Stomach smooth muscle (tissue), 2 donors: ENCODE results near the gene CNKSR2.

Experiments used
- H3K27ac ChIP-seq: one replicate; pipeline ENCODE4 v1.7.0; 2013; ENCODE audit warnings: mild to moderate bottlenecking, low read length, inconsistent platforms
- H3K27me3 ChIP-seq, 2 donors: one replicate each; pipeline ENCODE4 v1.7.0; 2013; ENCODE audit warnings: low read length in 2 of 2; ENCODE audit not compliant: insufficient read depth in 2 of 2, control insufficient read depth in 1 of 2
- H3K36me3 ChIP-seq, 2 donors: one replicate each; pipeline ENCODE4 v1.7.0; 2013; ENCODE audit warnings: low read length in 2 of 2; ENCODE audit not compliant: control insufficient read depth in 2 of 2, insufficient read depth in 2 of 2
- H3K4me1 ChIP-seq: one replicate; pipeline ENCODE4 v1.7.0; 2013; ENCODE audit warnings: low read length; ENCODE audit not compliant: control insufficient read depth, insufficient read depth
- H3K4me3 ChIP-seq, 2 donors: one replicate each; pipeline ENCODE4 v1.7.0; 2013; ENCODE audit warnings: low read length in 2 of 2
- H3K9ac ChIP-seq, 2 donors: one replicate each; pipeline ENCODE4 v1.7.0; 2013; ENCODE audit warnings: low read length in 2 of 2, mild to moderate bottlenecking in 1 of 2
- H3K9me3 ChIP-seq, 2 donors: one replicate each; pipeline ENCODE4 v1.7.0; 2013; ENCODE audit warnings: low read length in 2 of 2; ENCODE audit not compliant: control insufficient read depth in 2 of 2
- donor health status: healthy.
- donor health status: Pancreatic carcinoma.

Gene CNKSR2

GRCh38 chrX:21662761-21663160, 288.5 kb downstream of the CNKSR2 start:
- no peak overlapping the region for H3K27ac ChIP-seq
- peaks cover 0 to 18% of the 10 kb centered on the region in 2 donors for H3K27me3 ChIP-seq
- H3K4me1 ChIP-seq, result peaks cover 5% of the 10 kb centered on the region
- H3K4me3 ChIP-seq, result no peak overlapping the region
- H3K9ac ChIP-seq, result no peak overlapping the region
- peaks cover 0 to 3% of the 10 kb centered on the region in 2 donors for H3K9me3 ChIP-seq
- H3K36me3 ChIP-seq, result no peaks in the 10 kb centered on the region

- Histone ChIP-seq H3K27me3 (peaks cover 0 to 14% of the 10 kb centered on the region in 2 donors), H3K4me3 (no peak overlapping the region), H3K9ac (no peak overlapping the region), H3K4me1 (no peaks in the 10 kb centered on the region), H3K36me3 (no peaks in the 10 kb centered on the region), H3K27ac (no peak overlapping the region), H3K9me3 (peaks cover 0 to 3% of the 10 kb centered on the region in 2 donors)
These were observed 292.0 kb downstream of the CNKSR2 start for GRCh38 chrX:21666252-21666651.

GRCh38 chrX:21666679-21667078, 292.5 kb downstream of the CNKSR2 start:
- H3K36me3 ChIP-seq, result no peaks in the 10 kb centered on the region
- H3K4me1 ChIP-seq, result no peaks in the 10 kb centered on the region
- H3K4me3 ChIP-seq, result no peak overlapping the region
- H3K27me3 ChIP-seq, result peaks cover 0 to 13% of the 10 kb centered on the region in 2 donors
- H3K27ac ChIP-seq, result no peak overlapping the region
- H3K9me3 ChIP-seq, result peaks cover 0 to 3% of the 10 kb centered on the region in 2 donors
- no peak overlapping the region for H3K9ac ChIP-seq

- Histone ChIP-seq H3K27me3 (peaks cover 0 to 2% of the 10 kb centered on the region in 2 donors), H3K27ac (no peak overlapping the region), H3K9me3 (no peaks in the 10 kb centered on the region), H3K9ac (no peak overlapping the region), H3K36me3 (no peaks in the 10 kb centered on the region), H3K4me1 (no peaks in the 10 kb centered on the region), H3K4me3 (no peak overlapping the region)
These were observed 300.4 kb downstream of the CNKSR2 start for GRCh38 chrX:21674430-21675186.

- H3K9me3 ChIP-seq, result no peaks in the 10 kb centered on the region
- no peaks in the 10 kb centered on the region for H3K36me3 ChIP-seq
- H3K9ac ChIP-seq, result no peak overlapping the region
- H3K4me3 ChIP-seq, result no peak overlapping the region
- H3K4me1 ChIP-seq, result no peaks in the 10 kb centered on the region
- H3K27me3 ChIP-seq, result peaks cover 0 to 2% of the 10 kb centered on the region in 2 donors
- no peak overlapping the region for H3K27ac ChIP-seq
These were observed 301.7 kb downstream of the CNKSR2 start for GRCh38 chrX:21675931-21676330.

GRCh38 chrX:21678048-21678612, 303.9 kb downstream of the CNKSR2 start:
- H3K27me3 ChIP-seq, result peaks cover 0 to 2% of the 10 kb centered on the region in 2 donors
- H3K9ac ChIP-seq, result no peak overlapping the region
- H3K9me3 ChIP-seq, result no peaks in the 10 kb centered on the region
- H3K4me3 ChIP-seq, result no peak overlapping the region
- no peaks in the 10 kb centered on the region for H3K4me1 ChIP-seq
- no peak overlapping the region for H3K27ac ChIP-seq
- H3K36me3 ChIP-seq, result no peaks in the 10 kb centered on the region

- no peak overlapping the region for H3K9ac ChIP-seq
- no peaks in the 10 kb centered on the region for H3K36me3 ChIP-seq
- no peak overlapping the region for H3K27ac ChIP-seq
- H3K9me3 ChIP-seq, result peaks cover 0 to 3% of the 10 kb centered on the region in 2 donors
- no peaks in the 10 kb centered on the region for H3K4me1 ChIP-seq
- H3K27me3 ChIP-seq, result peaks cover 0 to 4% of the 10 kb centered on the region in 2 donors
- no peak overlapping the region for H3K4me3 ChIP-seq
These were observed 309.7 kb downstream of the CNKSR2 start for GRCh38 chrX:21683941-21684340.

- Histone ChIP-seq H3K36me3 (no peaks in the 10 kb centered on the region), H3K27me3 (no peaks in the 10 kb centered on the region), H3K27ac (no peak overlapping the region), H3K4me1 (no peaks in the 10 kb centered on the region), H3K9ac (no peak overlapping the region), H3K9me3 (no peaks in the 10 kb centered on the region), H3K4me3 (no peak overlapping the region)
These were observed 317.3 kb downstream of the CNKSR2 start for GRCh38 chrX:21691512-21692018.

- Histone ChIP-seq H3K36me3 (no peaks in the 10 kb centered on the region), H3K9me3 (no peaks in the 10 kb centered on the region), H3K27me3 (peaks cover 0 to 2% of the 10 kb centered on the region in 2 donors), H3K27ac (no peak overlapping the region), H3K4me1 (no peaks in the 10 kb centered on the region), H3K4me3 (no peak overlapping the region), H3K9ac (no peak overlapping the region)
These were observed 324.1 kb downstream of the CNKSR2 start for GRCh38 chrX:21698272-21698671.

GRCh38 chrX:21699136-21699535, 324.9 kb downstream of the CNKSR2 start:
- H3K36me3 ChIP-seq, result no peaks in the 10 kb centered on the region
- no peak overlapping the region for H3K9ac ChIP-seq
- H3K4me1 ChIP-seq, result no peaks in the 10 kb centered on the region
- H3K9me3 ChIP-seq, result no peaks in the 10 kb centered on the region
- H3K27me3 ChIP-seq, result peaks cover 0 to 2% of the 10 kb centered on the region in 2 donors
- H3K27ac ChIP-seq, result no peak overlapping the region
- H3K4me3 ChIP-seq, result no peak overlapping the region

GRCh38 chrX:21700275-21700674, 326.1 kb downstream of the CNKSR2 start:
- Histone ChIP-seq H3K4me1 (no peaks in the 10 kb centered on the region), H3K36me3 (no peaks in the 10 kb centered on the region), H3K9ac (no peak overlapping the region), H3K4me3 (no peak overlapping the region), H3K27ac (no peak overlapping the region), H3K9me3 (no peaks in the 10 kb centered on the region), H3K27me3 (peaks cover 0 to 2% of the 10 kb centered on the region in 2 donors)
